ENCODE data around the gene NFILZ. TPM values are rescaled to one million over a fixed set of nuclear protein-coding genes. Genes with fewer than 3 reads are reported as not detected.

The NFILZ gene
- total RNA-seq, 4 donors from 2014 or later = not detected

GRCh38 chr19:8608941-8609278 lies 21.5 kb upstream of the NFILZ start:
- Histone ChIP-seq H3K4me3 (peak overlapping the region in 1 of 2 donors; percentile 69), H3K4me1 (peaks cover 0 to 51% (median 13%) of the 10 kb centered on the region in 3 donors), H3K9me3 (peaks cover 0 to 13% (median 0%) of the 10 kb centered on the region in 3 donors), H3K36me3 (peaks cover 0 to 14% of the 10 kb centered on the region in 2 donors), H3K27me3 (no peaks in the 10 kb centered on the region), H3K27ac (peak overlapping the region in 3 of 4 donors; percentile 75 to 85 (median 81))
- no peak for ATAC-seq
- WGBS, 2 donors (ENCODE audit: low coverage in 1 of 2) = 25 to 50% methylated on average over 2 to 5 of the region's 5 CpGs
- TF ChIP-seq POLR2AphosphoS5 (IDR thresholded peaks at IDR 0.05) (no peak), CTCF (IDR thresholded peaks at IDR 0.05) (no peak), POLR2A (IDR thresholded peaks at IDR 0.05) (no peak), EP300 (IDR thresholded peaks at IDR 0.05) (no peak)

GRCh38 chr19:8609279-8610040 lies 21.0 kb upstream of the NFILZ start:
- H3K4me3 ChIP-seq = peak overlapping the region; percentile 32 to 69
- 0% methylated on average over 3 to 5 of the region's 47 CpGs for WGBS, 2 donors (ENCODE audit: low coverage in 1 of 2)
- peaks cover 0 to 12% (median 0%) of the 10 kb centered on the region in 3 donors for H3K9me3 ChIP-seq
- ATAC-seq = peak; percentile 66
- peaks cover 0 to 14% of the 10 kb centered on the region in 2 donors for H3K36me3 ChIP-seq
- peak in 3 of 4 experiments; percentile 40 to 46 (median 42) for TF ChIP-seq CTCF (IDR thresholded peaks at IDR 0.05)
- no peak for TF ChIP-seq POLR2A (IDR thresholded peaks at IDR 0.05)
- TF ChIP-seq EP300 (IDR thresholded peaks at IDR 0.05) = no peak
- no peak for TF ChIP-seq POLR2AphosphoS5 (IDR thresholded peaks at IDR 0.05)
- no peaks in the 10 kb centered on the region for H3K27me3 ChIP-seq
- H3K27ac ChIP-seq = peak overlapping the region in 3 of 4 donors; percentile 75 to 85 (median 81)
- H3K4me1 ChIP-seq = peaks cover 0 to 51% (median 13%) of the 10 kb centered on the region in 3 donors

DNA sequence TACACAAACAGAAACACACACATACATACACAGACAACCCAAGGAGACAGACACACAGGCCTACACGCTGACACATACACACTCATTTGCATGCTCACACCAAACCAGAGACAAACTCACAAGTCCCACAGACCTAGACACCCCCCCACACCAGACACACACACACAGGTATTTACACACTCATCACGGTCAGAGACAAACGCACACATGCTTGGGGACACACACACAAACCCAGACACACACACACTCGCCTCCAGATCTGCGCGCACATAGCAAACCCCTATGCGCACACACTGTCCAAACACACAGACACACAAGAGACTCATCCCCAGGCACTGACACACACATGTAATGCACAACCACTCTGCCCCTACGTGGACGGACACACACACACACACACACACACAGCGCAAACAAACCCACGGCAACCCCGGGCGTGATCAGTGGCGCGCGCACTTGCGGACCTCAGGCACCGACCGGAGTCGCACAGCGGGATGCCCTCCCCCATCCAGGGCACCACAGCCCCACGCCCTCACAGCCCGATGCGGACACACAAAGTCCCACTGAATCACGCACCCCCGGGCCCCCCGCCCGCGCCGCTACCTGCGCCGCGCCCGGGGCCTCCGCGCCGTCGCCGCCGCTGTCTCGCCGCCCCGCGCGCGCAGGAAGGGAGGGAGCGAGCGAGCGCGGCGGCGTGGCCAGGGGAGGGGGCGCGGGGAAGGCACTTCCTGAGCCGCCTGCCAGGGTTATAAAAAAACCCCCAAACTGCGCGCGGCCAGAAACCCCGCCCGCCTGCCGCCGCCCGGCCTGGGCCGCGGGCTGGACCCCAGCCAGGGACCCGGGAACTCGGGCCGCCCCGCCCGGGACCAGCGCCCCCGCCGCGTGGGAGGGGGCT lies 20.1 kb upstream of the NFILZ start, which contains the start of gene ADAMTS10:
TSS of gene ADAMTS10 (minus strand) at position 675 of the 895 bp plus-strand sequence. CDS start 5,005 bp downstream, outside the sequence.
- peak; percentile 32 for ATAC-seq
- H3K4me3 ChIP-seq = peak within 1 kb of the TSS; percentile 32 to 69
- TF ChIP-seq EP300 (IDR thresholded peaks at IDR 0.05) = no peak
- no peak for TF ChIP-seq CTCF (IDR thresholded peaks at IDR 0.05)
- H3K27me3 ChIP-seq = no peaks in the 10 kb centered on the region
- H3K9me3 ChIP-seq = peaks cover 0 to 3% (median 0%) of the 10 kb centered on the region in 3 donors
- peak within 1 kb of the TSS in 3 of 4 donors; percentile 75 to 85 (median 81) for H3K27ac ChIP-seq
- H3K36me3 ChIP-seq = peaks cover 0 to 6% of the 10 kb centered on the region in 2 donors
- peaks cover 0 to 51% (median 13%) of the 10 kb centered on the region in 3 donors for H3K4me1 ChIP-seq
- whole genome bisulfite sequencing, 2 donors (ENCODE audit: low coverage in 1 of 2) = 0% methylated on average over 1 of the region's 74 CpGs

DNA sequence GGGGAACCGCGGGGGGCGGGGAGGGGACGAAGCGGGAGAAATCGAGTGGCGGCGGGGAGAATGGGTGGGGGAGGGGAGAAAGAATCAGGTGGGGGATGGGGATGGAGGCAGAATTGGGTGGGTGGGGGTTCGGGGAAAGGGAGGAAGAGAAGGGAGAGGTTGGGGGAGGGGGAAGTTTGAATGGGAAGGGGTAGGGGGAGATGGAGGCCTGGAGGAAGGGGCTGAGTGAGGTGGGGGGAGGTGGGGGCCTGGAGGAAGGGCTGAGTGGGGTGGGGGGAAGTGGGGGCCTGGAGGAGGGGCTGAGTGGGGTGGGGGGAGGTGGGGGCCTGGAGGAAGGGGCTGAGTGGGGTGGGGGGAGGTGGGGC lies 19.5 kb upstream of the NFILZ start:
- Histone ChIP-seq H3K27ac (peak overlapping the region in 3 of 4 donors; percentile 75 to 85 (median 81)), H3K36me3 (no peaks in the 10 kb centered on the region), H3K4me1 (peaks cover 0 to 51% (median 13%) of the 10 kb centered on the region in 3 donors), H3K4me3 (peak overlapping the region; percentile 32 to 69), H3K27me3 (no peaks in the 10 kb centered on the region), H3K9me3 (no peaks in the 10 kb centered on the region)
- ATAC-seq = no peak
- TF ChIP-seq CTCF (IDR thresholded peaks at IDR 0.05) = no peak
- TF ChIP-seq POLR2A (IDR thresholded peaks at IDR 0.05) = no peak
- no peak for TF ChIP-seq EP300 (IDR thresholded peaks at IDR 0.05)
- TF ChIP-seq POLR2AphosphoS5 (IDR thresholded peaks at IDR 0.05) = no peak
- no CpG with 5 or more reads among the region's 9 CpGs for WGBS, 2 donors (ENCODE audit: low coverage in 1 of 2)
